Measurements from ENCODE around the gene FGF6.
"Not testable (repeated sequence)": the region's sequence is repeated elsewhere in the genome, so short reads cannot be mapped to it uniquely, and the experiment has no call there.

The FGF6 gene

DNA sequence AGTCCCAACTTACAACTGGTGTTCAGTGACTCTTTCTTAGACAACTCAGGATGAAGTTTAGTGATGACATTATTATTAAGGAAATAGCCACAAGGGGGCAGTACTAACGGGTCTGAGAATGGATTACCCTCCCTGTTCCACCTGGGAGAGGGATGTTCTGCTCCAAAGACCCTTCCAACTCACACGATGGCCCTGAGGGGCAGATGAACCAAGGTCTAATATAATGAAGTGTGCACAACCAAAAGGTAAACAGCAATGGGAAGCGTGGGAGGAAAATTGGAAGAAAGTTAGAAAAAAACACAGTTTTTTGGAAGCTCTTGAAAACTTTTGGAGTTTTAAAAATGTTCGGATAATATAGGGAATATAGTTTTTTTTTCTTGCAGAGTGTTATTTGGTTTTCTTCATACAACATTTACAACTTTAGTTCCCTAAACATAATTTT is 24.0 kb downstream of the FGF6 start:
- no peak for DNase-seq (ENCODE audit: low read depth in 2 of 3, low spot score in 2 of 3)

DNA sequence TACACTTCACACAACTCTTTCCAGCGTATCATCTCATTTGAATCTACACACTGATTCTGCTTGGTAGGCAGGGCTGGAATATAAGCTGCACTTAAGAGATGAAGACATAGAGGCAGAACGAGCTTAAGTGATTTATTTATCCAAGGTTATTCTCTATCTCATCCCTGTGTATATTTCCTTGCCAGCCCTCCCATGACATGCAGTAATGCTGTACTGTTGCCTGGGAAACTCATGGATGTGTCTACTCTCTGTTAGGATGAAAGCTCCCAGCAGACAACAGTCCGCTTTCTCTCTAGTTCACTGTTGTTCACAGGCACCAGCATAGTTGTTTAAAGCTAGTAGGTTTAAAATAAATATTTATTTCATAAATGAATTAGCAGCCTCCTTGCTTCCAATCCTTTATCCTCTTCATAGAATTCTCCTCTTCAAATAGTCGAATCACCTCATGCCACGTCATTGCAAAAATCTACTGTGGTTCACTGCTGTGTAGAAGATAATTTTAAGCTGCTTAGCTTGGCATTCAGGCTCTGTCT is 25.4 kb downstream of the FGF6 start:
- no peak for DNase-seq (ENCODE audit: low read depth in 2 of 3, low spot score in 2 of 3)

DNA sequence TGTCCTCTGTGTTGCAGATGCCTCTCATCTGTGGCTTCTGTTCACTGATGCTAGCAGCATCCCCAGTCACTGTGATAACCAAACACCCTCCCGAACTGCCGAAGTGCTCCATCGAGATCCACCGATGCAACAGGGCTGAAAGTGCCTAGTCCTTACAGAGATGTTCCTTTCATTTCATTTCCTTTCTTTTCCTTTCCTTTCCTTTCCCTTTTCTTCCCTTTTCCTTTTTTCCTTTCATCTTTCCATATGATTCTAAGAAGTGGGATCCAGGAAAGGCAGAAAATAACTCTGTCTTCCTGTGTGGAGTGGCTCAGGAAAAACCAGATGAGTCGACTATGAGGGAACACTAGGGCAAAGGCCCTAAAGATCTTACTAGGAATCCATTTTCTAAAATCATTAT is 26.7 kb downstream of the FGF6 start:
- DNase-seq (ENCODE audit: low read depth in 2 of 3, low spot score in 2 of 3) = no peak

DNA sequence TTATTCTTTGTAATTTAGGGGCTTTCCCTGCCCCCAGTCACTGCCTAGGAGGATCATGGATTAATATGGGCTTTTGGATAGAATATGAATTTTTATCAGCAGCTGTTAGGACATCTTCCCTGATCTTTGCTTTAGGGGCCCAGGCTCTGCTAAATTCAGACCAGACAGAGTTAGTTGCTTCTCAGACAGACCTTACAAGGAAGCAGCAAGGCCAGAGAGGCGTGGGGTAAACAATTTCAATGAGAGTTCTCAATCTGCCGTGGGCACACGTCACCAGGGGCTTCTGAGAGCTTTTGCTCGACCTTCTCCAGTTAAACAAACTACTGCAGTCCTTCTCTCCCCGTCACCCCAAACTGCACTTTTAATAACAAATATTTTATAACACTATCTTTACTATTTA is 27.7 kb downstream of the FGF6 start:
- no peak for DNase-seq (ENCODE audit: low read depth in 2 of 3, low spot score in 2 of 3)

DNA sequence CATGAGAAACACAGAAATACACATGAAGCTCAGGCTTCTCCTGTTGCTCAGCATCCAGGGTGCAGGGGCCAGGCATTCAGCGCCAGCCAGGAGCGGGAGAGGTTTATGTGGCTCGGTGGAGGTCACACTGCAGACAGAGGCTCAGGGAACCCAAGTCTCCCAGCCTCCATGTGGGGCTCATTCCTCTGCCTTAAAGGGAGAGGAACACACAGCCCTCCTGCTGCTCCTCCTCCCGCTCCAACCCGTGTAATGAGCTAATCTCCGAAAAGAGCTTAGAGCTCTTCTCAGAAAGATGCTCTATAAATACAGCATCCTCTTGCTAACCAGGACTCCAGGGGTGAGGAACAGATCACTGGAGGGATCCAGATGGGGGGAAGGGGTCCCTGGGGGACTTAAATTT is 28.2 kb downstream of the FGF6 start:
- no peak for DNase-seq (ENCODE audit: low read depth in 2 of 3, low spot score in 2 of 3)

DNA sequence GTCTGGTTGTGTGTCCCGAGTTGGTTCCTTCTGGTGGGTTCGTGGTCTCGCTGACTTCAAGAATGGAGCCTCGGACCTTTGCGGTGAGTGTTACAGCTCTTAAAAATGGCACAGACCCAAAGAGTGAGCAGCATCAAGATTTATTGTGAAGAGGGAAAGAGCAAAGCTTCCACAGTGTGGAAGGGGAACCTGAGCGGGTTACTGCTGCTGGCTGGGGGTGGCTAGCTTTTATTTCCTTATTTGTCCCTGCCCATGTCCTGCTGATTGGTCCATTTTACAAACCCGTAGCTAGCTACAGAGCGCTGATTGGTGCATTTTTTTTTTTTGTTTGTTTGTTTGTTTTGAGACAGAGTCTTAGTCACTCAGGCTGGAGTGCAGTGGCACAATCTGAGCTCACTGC is 29.3 kb downstream of the FGF6 start:
- no peak for DNase-seq (ENCODE audit: low read depth in 2 of 3, low spot score in 2 of 3)

DNA sequence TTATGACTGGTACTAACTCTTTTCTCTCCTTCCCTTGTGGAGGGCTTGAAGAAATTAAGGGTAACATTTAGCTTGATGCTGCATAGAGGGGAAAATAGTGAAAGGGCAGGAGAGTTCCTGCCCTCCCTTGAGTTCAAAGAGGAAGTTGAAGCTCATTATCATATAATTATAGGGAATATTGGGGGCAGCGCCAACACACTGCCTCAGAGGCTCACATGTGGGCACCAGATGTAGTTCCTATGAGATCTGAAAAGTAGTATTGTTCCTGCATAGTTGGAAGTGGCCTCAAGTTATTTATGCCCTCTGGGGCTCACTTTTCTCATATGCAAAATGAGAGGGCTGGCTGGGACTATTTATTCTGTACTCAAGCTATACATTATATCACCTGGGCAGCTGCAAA is 33.1 kb downstream of the FGF6 start:
- DNase-seq (ENCODE audit: low read depth in 2 of 3, low spot score in 2 of 3) = no peak

DNA sequence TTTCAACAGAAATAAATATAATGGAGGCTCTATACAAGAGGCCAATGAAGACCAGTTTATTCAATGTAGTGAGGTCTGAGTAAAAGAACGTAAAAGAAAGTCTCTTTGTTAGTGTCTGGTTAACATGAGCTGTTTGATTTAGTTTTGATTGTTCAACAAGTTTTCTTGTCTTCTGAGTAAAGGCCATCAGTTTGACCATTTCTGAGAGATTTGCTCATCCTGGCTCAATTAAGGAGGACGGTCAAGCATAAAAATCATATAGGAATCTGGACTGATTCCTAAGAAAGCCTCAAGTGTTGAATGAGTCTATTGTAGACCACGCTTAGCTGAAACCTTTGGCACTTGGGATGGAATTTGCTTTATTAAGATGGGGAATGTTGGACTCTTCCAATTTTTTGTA is 33.6 kb downstream of the FGF6 start:
- no peak for DNase-seq (ENCODE audit: low read depth in 2 of 3, low spot score in 2 of 3)

DNA sequence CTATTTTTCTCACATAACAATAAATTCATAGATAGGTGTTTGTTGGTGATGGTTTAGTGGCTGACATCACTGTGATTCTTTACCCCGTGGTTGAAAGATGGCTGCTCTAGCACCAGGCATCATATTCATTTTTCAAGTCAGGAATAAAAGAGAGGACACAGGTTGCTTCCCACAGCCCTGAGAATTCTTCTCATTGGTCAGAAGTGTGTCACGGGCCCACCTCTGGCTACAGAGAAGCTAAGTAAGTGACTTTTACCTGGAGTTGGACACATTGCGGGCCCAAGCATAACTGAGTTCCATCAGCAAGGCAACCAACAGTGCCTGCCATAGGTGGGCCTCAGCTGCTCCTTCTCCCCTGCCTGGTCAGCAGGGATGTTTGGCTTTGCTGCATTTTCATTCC is 38.5 kb downstream of the FGF6 start:
- no peak for DNase-seq (ENCODE audit: low read depth in 2 of 3, low spot score in 2 of 3)

DNA sequence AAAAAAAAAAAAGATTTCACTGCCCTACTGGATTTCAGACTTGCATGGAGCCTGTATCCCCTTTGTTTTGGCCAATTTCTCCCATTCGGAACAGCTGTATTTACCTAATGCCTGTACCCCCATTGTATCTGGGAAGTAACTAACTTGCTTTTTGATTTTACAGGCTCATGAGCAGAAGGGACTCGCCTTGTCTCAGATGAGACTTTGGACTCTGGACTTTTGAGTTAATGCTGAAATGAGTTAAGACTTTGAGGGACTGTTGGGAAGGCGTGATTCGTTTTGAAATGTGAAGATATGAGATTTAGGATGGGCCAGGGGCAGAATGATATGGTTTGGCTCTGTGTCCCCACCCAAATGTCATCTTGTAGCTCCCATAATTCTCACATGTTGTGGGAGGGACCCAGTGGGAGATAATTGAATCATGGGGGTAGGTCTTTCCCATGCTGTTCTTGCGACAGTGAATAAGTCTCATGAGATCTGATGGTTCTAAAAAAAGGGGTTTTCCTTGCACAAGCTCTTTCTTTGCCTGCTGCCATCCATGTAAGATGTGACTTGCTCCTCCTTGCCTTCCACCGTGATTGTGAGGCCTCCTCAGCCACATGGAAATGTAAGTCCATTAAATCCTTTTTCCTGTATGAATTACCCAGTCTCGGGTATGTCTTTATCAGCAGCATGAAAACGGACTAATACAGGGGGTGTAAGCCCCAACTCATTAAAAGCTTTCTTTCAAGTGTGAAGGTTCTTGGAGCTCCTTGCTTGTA is 40.6 kb downstream of the FGF6 start:
- DNase-seq (ENCODE audit: low read depth in 2 of 3, low spot score in 2 of 3) = not testable (repeated sequence)

DNA sequence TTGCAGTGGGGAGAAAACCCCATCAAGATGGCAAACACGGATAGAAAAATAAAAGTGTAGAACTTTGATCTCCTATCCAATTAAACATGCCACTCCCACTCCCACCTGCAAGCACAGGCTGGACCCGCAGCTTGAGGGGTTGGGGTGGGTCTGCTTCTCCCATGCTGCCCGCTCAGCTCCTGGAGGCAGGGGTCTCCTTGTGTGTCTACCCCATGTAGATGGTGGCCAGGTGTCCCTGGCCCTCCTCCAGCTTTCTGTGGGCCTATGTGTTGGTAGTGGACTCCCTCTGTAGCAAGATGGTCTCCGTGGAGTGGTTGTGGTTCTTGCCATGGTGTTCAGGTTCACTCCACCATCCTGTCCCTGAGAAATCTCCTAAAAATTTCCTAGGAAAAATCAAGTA is 42.6 kb downstream of the FGF6 start:
- no peak for DNase-seq (ENCODE audit: low read depth in 2 of 3, low spot score in 2 of 3)

DNA sequence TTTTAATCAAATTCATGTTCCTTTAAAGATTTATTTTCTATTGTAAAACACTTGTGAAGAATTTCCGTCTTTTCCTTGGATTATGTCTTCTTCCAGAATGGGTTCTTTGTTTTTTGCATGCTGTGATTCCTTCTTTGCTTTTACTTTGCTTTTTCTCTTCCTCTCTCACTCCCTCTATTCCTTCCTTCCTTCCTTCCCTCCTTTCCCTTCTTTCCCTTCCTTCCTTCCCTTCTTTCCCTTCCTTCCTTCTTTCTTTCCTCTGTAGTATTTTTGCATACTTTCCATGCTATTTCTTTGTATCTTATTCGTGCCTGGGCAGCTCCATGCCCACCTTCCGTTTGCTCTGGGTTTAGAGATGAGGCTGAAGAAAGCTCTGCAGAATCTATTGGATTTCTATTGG is 44.5 kb downstream of the FGF6 start:
- DNase-seq (ENCODE audit: low read depth in 2 of 3, low spot score in 2 of 3) = no peak

DNA sequence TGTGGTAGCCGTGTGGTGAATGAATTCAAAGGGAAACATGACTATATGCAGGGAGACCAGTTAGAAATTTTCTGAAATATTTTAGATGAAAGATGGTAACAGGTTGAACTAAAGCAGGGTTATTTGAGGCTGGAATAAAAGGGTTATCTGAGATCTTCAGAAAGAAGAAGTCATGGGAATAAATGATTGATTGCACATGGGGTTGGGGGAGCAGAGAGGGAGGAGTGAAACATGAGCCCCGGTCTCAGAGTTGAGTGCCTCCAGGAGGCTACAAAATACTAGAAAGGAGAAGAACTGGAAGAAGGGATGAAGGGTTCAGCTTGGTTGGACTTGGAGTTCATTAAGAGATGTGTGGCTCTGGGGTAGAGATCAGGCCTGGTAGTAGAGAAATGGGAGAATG is 49.8 kb downstream of the FGF6 start:
- no peak for DNase-seq (ENCODE audit: low read depth in 2 of 3, low spot score in 2 of 3)

DNA sequence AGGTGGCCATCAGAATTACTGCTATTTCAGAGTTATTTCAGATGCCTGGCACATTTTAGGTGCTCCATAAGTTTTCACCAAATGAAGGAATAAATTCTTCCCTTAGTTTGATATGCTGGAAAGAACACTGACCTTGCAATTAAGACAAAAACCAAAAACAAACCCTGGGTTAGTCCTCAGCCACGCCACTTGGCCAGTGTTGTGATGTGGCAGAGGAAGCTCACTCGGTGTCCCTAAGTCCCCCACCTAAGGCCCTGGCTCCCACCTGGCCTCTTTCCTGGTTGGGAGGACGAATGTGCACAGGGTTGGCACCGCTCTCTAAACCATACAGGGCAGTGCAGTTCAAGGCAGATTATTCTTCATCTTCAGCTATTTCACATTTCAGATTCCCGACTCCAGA is 52.4 kb downstream of the FGF6 start:
- no peak for DNase-seq (ENCODE audit: low read depth in 2 of 3, low spot score in 2 of 3)

DNA sequence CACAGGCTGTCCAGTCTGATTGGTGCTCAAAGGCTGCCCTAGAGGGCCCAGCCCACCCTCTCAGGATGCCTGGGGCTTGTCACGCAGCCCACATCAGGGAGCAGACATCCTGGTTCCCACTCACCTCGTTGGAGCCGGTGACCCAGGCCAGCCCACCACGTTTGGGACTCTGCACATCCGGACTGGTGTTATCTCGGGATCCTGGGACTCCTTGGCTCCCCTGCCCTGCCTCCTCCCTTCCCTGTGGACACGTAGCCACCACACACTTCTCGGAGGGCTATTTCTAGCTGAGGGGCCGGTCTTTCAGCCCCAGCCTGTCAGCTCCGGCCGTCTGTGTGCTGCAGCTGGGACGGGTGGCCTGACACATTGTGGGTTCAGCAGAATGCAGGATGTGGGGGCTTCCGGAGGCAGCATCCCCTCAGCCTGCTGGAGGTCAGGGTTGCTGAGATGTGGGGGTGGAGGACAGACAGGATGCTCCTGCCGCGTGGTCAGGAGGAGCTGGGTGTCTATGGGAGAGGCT is 53.3 kb downstream of the FGF6 start:
- no peak for DNase-seq (ENCODE audit: low read depth in 2 of 3, low spot score in 2 of 3)

DNA sequence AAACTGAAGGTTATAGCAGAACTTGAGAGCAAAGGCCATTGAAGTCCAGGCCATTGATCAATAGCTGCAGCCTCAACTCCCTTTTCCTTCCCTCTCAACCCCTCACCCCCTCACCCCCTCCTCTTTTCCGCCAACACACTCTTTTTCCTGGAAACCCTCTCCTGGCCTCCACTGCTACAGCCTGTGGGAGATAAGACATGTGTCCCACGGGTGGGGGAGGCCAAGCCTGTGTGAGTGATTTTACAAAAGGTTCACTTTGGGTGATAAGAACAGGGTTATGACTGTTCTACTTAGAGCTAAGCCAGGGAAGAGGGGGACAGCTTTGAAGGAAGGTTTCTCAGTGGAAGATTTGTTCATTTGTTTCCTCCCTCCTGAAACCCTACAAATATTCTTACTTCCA is 57.0 kb downstream of the FGF6 start:
- no peak for DNase-seq (ENCODE audit: low read depth in 2 of 3, low spot score in 2 of 3)

DNA sequence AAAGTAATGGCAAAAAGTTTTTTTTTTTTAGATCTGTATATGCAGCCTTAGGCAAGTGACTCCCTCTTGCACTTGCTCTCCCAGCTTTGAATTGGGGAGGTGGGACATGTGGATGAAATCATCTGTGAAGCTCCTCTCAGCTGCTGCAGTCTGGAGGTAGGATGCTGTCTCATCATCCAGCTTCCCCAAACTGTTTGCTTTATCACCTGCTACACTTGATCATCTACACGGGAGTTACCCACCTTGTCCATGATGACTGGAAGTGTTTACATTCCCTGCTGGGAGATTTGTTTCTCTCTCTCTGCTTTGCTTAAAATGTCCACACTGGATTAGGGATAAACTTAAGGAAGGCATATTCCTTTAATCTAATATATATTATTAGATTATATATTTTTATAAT is 57.6 kb downstream of the FGF6 start:
- no peak for DNase-seq (ENCODE audit: low read depth in 2 of 3, low spot score in 2 of 3)

DNA sequence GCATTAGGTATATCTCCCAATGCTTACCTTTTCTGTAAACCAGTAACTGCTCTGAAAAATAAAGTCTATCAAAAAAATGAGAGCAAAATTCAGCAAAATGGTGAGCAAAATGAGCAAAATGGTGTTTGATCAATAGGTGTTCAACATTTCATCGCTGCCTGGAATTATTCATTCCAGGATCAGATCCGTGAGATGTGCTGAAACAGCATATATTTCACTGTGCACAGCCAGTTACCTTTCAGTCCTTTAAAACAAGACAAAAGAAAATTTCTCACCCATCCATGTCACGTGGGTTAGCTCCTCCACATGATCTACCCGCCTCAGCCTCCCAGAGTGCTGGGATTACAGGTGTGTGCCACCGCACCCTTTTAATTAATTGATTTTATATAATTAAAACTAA is 58.0 kb downstream of the FGF6 start:
- DNase-seq (ENCODE audit: low read depth in 2 of 3, low spot score in 2 of 3) = no peak

DNA sequence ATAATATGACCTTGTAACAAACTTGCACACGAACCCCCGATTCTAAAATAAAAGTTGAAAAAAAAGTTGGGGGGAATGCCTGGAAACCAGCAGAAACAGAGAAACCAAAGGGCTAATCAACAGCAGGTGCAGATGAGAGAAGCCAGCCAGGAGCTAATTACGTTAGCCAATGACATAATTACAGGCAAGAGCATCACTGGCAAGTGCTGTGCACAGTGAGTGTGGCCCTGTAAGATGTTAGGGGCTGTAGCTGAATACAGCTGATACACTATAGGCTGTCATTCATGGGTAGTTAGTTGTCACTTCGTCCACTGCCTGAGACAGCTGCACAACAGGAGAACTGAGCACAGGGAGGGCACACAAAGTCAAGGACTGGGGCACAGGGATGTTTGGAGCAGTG is 58.8 kb downstream of the FGF6 start:
- DNase-seq (ENCODE audit: low read depth in 2 of 3, low spot score in 2 of 3) = no peak

Data from activated CD8-positive, alpha-beta memory T cell treated with anti-CD3 and anti-CD28 coated beads for 48 hours (primary cell).